GM19238 (cell line): ENCODE data around the gene CLEC9A.

ENCODE experiments used
- DNase-seq: peaks from one replicate; pipeline ENCODE4 v3.0.0; 2011; ENCODE audit warnings: low spot score; ENCODE audit not compliant: insufficient read length

CLEC9A gene

DNA sequence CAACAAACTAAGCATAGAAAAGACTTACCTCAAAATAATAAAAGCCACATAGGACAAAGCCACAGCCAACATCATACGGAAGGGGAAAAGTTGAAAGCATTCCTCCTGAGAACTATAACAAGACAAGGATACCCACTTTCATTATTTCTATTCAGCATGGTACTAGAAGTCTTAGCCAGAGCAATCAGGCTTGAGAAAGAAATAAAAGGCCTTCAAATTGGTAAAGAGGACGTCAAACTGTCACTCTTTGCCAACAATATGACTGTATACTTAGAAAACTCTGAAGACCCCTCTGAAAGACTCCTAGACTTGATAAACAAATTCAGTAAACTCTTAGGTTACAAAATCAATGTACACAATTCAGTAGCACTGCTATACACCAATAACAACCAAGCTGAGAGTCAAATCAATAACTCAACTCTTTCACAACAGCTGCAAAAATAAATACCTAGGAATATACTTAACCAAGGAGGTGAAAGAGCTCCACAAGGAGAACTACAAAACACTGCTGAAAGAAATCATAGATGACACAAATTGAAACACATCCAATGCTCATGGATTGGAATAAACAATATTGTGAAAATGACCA, 79.9 kb downstream of the CLEC9A start:
- DNase-seq, result no peak

GRCh38 chr12:10111451-10111850, 81.0 kb downstream of the CLEC9A start:
- no peak for DNase-seq

- no peak for DNase-seq
Measured at GRCh38 chr12:10113075-10113474, 82.6 kb downstream of the CLEC9A start.

- DNase-seq, result no peak
Measured at GRCh38 chr12:10113920-10114319, 83.4 kb downstream of the CLEC9A start.

DNA sequence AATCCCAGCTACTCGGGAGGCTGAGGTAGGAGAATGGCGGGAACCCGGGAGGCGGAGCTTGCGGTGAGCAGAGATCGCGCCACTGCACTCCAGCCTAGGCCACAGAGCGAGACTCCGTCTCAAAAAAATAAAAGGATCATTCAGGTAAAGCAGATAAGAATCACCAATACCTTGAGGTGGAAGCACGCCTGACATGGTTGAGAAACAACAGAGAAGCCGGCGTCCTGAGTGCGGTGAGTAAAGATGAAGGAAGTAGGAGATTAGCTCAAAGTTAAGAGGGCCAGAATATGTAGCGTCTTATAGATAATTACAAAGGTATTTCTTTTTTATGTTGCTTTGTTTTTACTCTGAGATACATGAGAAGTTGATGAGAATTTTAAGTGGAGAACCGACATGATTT, 84.8 kb downstream of the CLEC9A start:
- DNase-seq, result no peak
